Hepatocyte (in vitro differentiated cells): ENCODE results near the gene CANX. TPM values are rescaled to one million over a fixed set of nuclear protein-coding genes. Genes with fewer than 3 reads are reported as not detected.

Source experiments
- DNase-seq: peaks from one replicate; pipeline ENCODE4 v3.0.0-alpha.2; 2016; ENCODE audit warnings: low spot score
- H2AFZ ChIP-seq: fragments of 200-600 bp; sonication (generic); 2 replicates; pipeline ENCODE4 v1.6.0; 2016; ENCODE audit warnings: antibody characterized with exemption, mild to moderate bottlenecking
- H3K27ac ChIP-seq: fragments of 200-600 bp; sonication (generic); 2 replicates; pipeline ENCODE4 v1.5.1; 2016; ENCODE audit warnings: mild to moderate bottlenecking
- H3K27me3 ChIP-seq: fragments of 200-600 bp; sonication (generic); 2 replicates; pipeline ENCODE4 v1.6.1; 2016
- H3K36me3 ChIP-seq: fragments of 200-600 bp; sonication (generic); replicated peaks from 2 replicates; pipeline ENCODE4 v1.5.1; 2016; ENCODE audit warnings: low read depth; ENCODE audit not compliant: insufficient read depth
- H3K4me1 ChIP-seq: fragments of 200-600 bp; sonication (generic); 2 replicates; pipeline ENCODE4 v1.5.1; 2016; ENCODE audit warnings: mild to moderate bottlenecking, moderate library complexity; ENCODE audit not compliant: insufficient read depth
- H3K4me2 ChIP-seq: fragments of 200-600 bp; sonication (generic); 2 replicates; pipeline ENCODE4 v1.6.0; 2016
- H3K4me3 ChIP-seq: fragments of 200-600 bp; sonication (generic); 2 replicates; pipeline ENCODE4 v1.5.1; 2016; ENCODE audit warnings: mild to moderate bottlenecking
- H3K79me2 ChIP-seq: fragments of 200-600 bp; sonication (generic); 2 replicates; pipeline ENCODE4 v1.6.0; 2017; ENCODE audit warnings: mild to moderate bottlenecking
- H3K9me2 ChIP-seq: fragments of 200-600 bp; sonication (generic); replicated peaks from 2 replicates; pipeline ENCODE4 v1.6.0; 2017; ENCODE audit warnings: mild to moderate bottlenecking; ENCODE audit not compliant: insufficient read depth
- H3K9me3 ChIP-seq: fragments of 200-600 bp; sonication (generic); 2 replicates; pipeline ENCODE4 v1.5.1; 2016; ENCODE audit warnings: low read depth, mild to moderate bottlenecking
- H4K20me1 ChIP-seq: fragments of 200-600 bp; sonication (generic); 2 replicates; pipeline ENCODE4 v1.6.0; 2016; ENCODE audit warnings: mild to moderate bottlenecking; ENCODE audit not compliant: insufficient read depth, poor library complexity, severe bottlenecking
- EZH2 ChIP-seq: fragments of 200-600 bp; sonication (generic); IDR thresholded peaks from 2 replicates; pipeline ENCODE4 v1.6.1; 2016; ENCODE audit warnings: antibody characterized with exemption, mild to moderate bottlenecking, borderline replicate concordance
- EZH2phosphoT487 ChIP-seq: fragments of 200-600 bp; sonication (generic); IDR thresholded peaks from one replicate; pipeline ENCODE4 v1.6.1; 2018; ENCODE audit warnings: antibody characterized with exemption, mild to moderate bottlenecking, low read depth, moderate library complexity; ENCODE audit not compliant: unreplicated experiment, severe bottlenecking
- WGBS: methylation state at CpG from one replicate; pipeline ENCODE4 v1.1.6; 2016; ENCODE audit warnings: low lambda C conversion rate; ENCODE audit errors: missing lambda C conversion rate; 5-methylcytosine and 5-hydroxymethylcytosine counted together
- polyA plus RNA-seq: library from polyadenylated mRNA; unstranded; fragments of >200 nt; fragmentation: Nextera tagmentation; extraction: Ambion mirVana; gene quantifications from 2 replicates; pipeline ENCODE4 v1.2.1, GENCODE V29; 2016
- total RNA-seq: library from RNA; depleted of rRNA; stranded (reverse); fragments of >200 nt; gene quantifications from 2 replicates; pipeline ENCODE4 v1.2.3, GENCODE V29; 2014
- TF ChIP-seq, protein P1 (sequence below): fragments of 200-600 bp; sonication (generic); IDR thresholded peaks from 2 replicates; pipeline ENCODE4 v1.5.1; 2016; ENCODE audit warnings: antibody characterized with exemption, mild to moderate bottlenecking; ENCODE audit not compliant: poor library complexity

The CANX gene
- total and polyA plus RNA-seq, 2 experiments from 2014 or later = 369 to 705 TPM

- Histone ChIP-seq H2AFZ (no peak overlapping the region), H3K4me1 (peaks cover 21% of the 10 kb centered on the region)
These were observed 960 bp downstream of the CANX start for GRCh38 chr5:179699616-179700237.

DNA sequence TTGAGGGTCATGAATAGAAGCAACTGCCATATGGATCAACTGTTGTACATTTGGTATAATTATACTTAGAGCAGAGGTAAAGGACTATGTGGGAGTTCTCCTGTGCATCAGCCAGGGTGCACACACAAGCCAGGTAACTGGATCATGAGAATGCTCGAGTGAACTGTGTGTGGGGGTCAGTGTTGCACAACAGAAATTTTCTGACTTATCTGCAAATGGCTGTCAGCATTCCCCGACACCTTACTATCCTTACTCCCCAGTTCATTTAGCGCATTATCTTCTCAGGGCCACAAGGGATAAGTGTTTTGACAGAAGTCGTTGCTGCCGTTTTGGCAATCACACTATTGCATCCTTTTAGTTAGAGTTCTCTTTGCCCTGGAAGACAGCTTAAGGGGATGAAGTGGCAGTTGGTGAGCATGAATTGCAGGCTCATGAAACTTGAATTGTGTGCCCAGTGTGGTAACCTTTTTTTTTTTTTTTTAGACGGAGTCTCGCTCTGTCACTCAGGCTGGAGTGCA lies 1.7 kb downstream of the CANX start:
- peaks cover 21% of the 10 kb centered on the region for H3K4me1 ChIP-seq
- peak overlapping the region; percentile 92 for H3K4me3 ChIP-seq
- peaks cover 57% of the 10 kb centered on the region for H4K20me1 ChIP-seq
- H3K36me3 ChIP-seq = no peaks in the 10 kb centered on the region
- H3K27me3 ChIP-seq = no peaks in the 10 kb centered on the region
- no peaks in the 10 kb centered on the region for H3K9me2 ChIP-seq
- no peaks in the 10 kb centered on the region for H3K9me3 ChIP-seq
- WGBS = 55% methylated on average over 6 of the region's 7 CpGs
- peaks cover 71% of the 10 kb centered on the region for H3K79me2 ChIP-seq
- DNase-seq = peak; percentile 61
- peak overlapping the region; percentile 81 for H3K4me2 ChIP-seq
- H3K27ac ChIP-seq = peak overlapping the region; percentile 97
- TF ChIP-seq, protein P1, sequence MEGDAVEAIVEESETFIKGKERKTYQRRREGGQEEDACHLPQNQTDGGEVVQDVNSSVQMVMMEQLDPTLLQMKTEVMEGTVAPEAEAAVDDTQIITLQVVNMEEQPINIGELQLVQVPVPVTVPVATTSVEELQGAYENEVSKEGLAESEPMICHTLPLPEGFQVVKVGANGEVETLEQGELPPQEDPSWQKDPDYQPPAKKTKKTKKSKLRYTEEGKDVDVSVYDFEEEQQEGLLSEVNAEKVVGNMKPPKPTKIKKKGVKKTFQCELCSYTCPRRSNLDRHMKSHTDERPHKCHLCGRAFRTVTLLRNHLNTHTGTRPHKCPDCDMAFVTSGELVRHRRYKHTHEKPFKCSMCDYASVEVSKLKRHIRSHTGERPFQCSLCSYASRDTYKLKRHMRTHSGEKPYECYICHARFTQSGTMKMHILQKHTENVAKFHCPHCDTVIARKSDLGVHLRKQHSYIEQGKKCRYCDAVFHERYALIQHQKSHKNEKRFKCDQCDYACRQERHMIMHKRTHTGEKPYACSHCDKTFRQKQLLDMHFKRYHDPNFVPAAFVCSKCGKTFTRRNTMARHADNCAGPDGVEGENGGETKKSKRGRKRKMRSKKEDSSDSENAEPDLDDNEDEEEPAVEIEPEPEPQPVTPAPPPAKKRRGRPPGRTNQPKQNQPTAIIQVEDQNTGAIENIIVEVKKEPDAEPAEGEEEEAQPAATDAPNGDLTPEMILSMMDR = no peak
- TF ChIP-seq EZH2 (no peak), EZH2phosphoT487 (no peak)
- H2AFZ ChIP-seq = no peak overlapping the region

More at GRCh38 chr5:179699616-179700237, 960 bp downstream of the CANX start:
- Histone ChIP-seq H4K20me1 (peaks cover 49% of the 10 kb centered on the region), H3K36me3 (no peaks in the 10 kb centered on the region), H3K4me2 (peak overlapping the region; percentile 81), H3K27ac (peak overlapping the region; percentile 97), H3K9me3 (no peaks in the 10 kb centered on the region), H3K4me3 (peak overlapping the region; percentile 92), H3K79me2 (peaks cover 64% of the 10 kb centered on the region), H3K27me3 (no peaks in the 10 kb centered on the region), H3K9me2 (no peaks in the 10 kb centered on the region)
- 5% methylated on average over 19 of the region's 19 CpGs for WGBS
- TF ChIP-seq EZH2 = no peak
- TF ChIP-seq, protein P1 = no peak
- no peak for TF ChIP-seq EZH2phosphoT487
- peak; percentile 45 for DNase-seq

- H3K27ac ChIP-seq = no peak overlapping the region
These were observed 17.5 kb downstream of the CANX start for GRCh38 chr5:179716286-179716685.

More at GRCh38 chr5:179716286-179716685, 17.5 kb downstream of the CANX start:
- WGBS = 67% methylated on average over 1 of the region's 1 CpG
- no peak for DNase-seq
- no peak overlapping the region for H3K4me3 ChIP-seq
- H2AFZ ChIP-seq = no peak overlapping the region
- H3K79me2 ChIP-seq = peaks cover 68% of the 10 kb centered on the region
- H3K27me3 ChIP-seq = no peaks in the 10 kb centered on the region
- H3K4me1 ChIP-seq = no peaks in the 10 kb centered on the region
- TF ChIP-seq, protein P1 = no peak
- TF ChIP-seq EZH2phosphoT487 = no peak
- no peak for TF ChIP-seq EZH2
- no peak overlapping the region for H3K4me2 ChIP-seq
- H3K36me3 ChIP-seq = no peaks in the 10 kb centered on the region
- no peaks in the 10 kb centered on the region for H3K9me2 ChIP-seq
- H3K9me3 ChIP-seq = no peaks in the 10 kb centered on the region
- peaks cover 11% of the 10 kb centered on the region for H4K20me1 ChIP-seq
